HEK293T (cell line): Measurements from ENCODE around the gene IRAK2.

ENCODE experiments used
- CTCF ChIA-PET: fragments of 350-600 bp; formaldehyde crosslinking; extraction: SDS; loops from one replicate; lab custom pipeline; 2021; ENCODE audit warnings: antibody characterized with exemption, inconsistent platforms; lab: Yijun Ruan, JAX
- POLR2A ChIA-PET: fragments of 350-600 bp; formaldehyde crosslinking; extraction: SDS; loops from one replicate; lab custom pipeline; 2020; ENCODE audit warnings: antibody characterized with exemption, inconsistent platforms; lab: Yijun Ruan, JAX
- DNase-seq: peaks from one replicate; pipeline ENCODE4 v3.0.0; 2012; ENCODE audit warnings: mixed read lengths; ENCODE audit errors: extremely low spot score
- ARNT ChIP-seq: fragments of 450-650 bp; IDR thresholded peaks from 2 replicates; pipeline ENCODE4 v1.6.1; 2017; ENCODE audit warnings: mild to moderate bottlenecking
- BHLHE40 ChIP-seq: fragments of 450-650 bp; IDR thresholded peaks from 2 replicates; pipeline ENCODE4 v1.6.1; 2016; ENCODE audit warnings: mild to moderate bottlenecking, moderate library complexity, borderline replicate concordance
- CTBP1 ChIP-seq: fragments of 450-650 bp; IDR thresholded peaks from 2 replicates; pipeline ENCODE4 v1.6.1; 2016; ENCODE audit warnings: borderline replicate concordance
- ELF4 ChIP-seq: fragments of 450-650 bp; IDR thresholded peaks from 2 replicates; pipeline ENCODE4 v1.6.1; 2017; ENCODE audit warnings: antibody characterized with exemption
- FOXA1 ChIP-seq: fragments of 450-650 bp; IDR thresholded peaks from 2 replicates; pipeline ENCODE4 v1.6.1; 2016; ENCODE audit warnings: mild to moderate bottlenecking
- FOXK2 ChIP-seq: fragments of 450-650 bp; IDR thresholded peaks from 2 replicates; pipeline ENCODE4 v1.6.1; 2016; ENCODE audit warnings: mild to moderate bottlenecking
- FOXM1 ChIP-seq: fragments of 450-650 bp; IDR thresholded peaks from 2 replicates; pipeline ENCODE4 v1.6.1; 2017; ENCODE audit warnings: mild to moderate bottlenecking, borderline replicate concordance
- HDGF ChIP-seq: fragments of 450-650 bp; IDR thresholded peaks from 2 replicates; pipeline ENCODE4 v1.6.1; 2017; ENCODE audit warnings: antibody characterized with exemption, borderline replicate concordance
- L3MBTL2 ChIP-seq: fragments of 450-650 bp; conservative IDR thresholded peaks from 2 replicates; pipeline ENCODE4 v1.6.1; 2016; ENCODE audit warnings: mild to moderate bottlenecking
- LEF1 ChIP-seq: fragments of 450-650 bp; IDR thresholded peaks from 2 replicates; pipeline ENCODE4 v1.6.1; 2017; ENCODE audit warnings: mild to moderate bottlenecking, borderline replicate concordance
- NFRKB ChIP-seq: fragments of 450-650 bp; IDR thresholded peaks from 2 replicates; pipeline ENCODE4 v1.6.1; 2016; ENCODE audit warnings: mild to moderate bottlenecking, moderate library complexity
- PKNOX1 ChIP-seq: fragments of 450-650 bp; IDR thresholded peaks from 2 replicates; pipeline ENCODE4 v1.6.1; 2016
- SP1 ChIP-seq: fragments of 450-650 bp; IDR thresholded peaks from 2 replicates; pipeline ENCODE4 v1.6.1; 2017
- SUZ12 ChIP-seq: fragments of 450-650 bp; IDR thresholded peaks from 2 replicates; pipeline ENCODE4 v1.6.1; 2016; ENCODE audit warnings: mild to moderate bottlenecking
- TARDBP ChIP-seq: fragments of 450-650 bp; IDR thresholded peaks from 2 replicates; pipeline ENCODE4 v1.6.1; 2016
- ZNF384 ChIP-seq: fragments of 450-650 bp; IDR thresholded peaks from 2 replicates; pipeline ENCODE4 v1.6.1; 2016

Gene IRAK2

GRCh38 chr3:10280571-10280970 lies 115.9 kb downstream of the IRAK2 start:
- CTCF ChIA-PET = no interaction called here
- POLR2A ChIA-PET = no interaction called here
- TF ChIP-seq PKNOX1 = no peak
- no peak for TF ChIP-seq FOXM1
- TF ChIP-seq TARDBP = no peak
- no peak for TF ChIP-seq LEF1
- TF ChIP-seq CTBP1 = no peak
- no peak for TF ChIP-seq BHLHE40
- DNase-seq = no peak

- no peak for TF ChIP-seq BHLHE40
- no peak for TF ChIP-seq FOXK2
- no peak for TF ChIP-seq ARNT
- no peak for TF ChIP-seq FOXA1
- no peak for TF ChIP-seq LEF1
- TF ChIP-seq NFRKB = no peak
- TF ChIP-seq ZNF384 = no peak
- no peak for TF ChIP-seq CTBP1
- no peak for TF ChIP-seq L3MBTL2
- TF ChIP-seq TARDBP = no peak
- no peak for TF ChIP-seq FOXM1
- no peak for TF ChIP-seq SUZ12
- no peak for TF ChIP-seq PKNOX1
- no peak for TF ChIP-seq ELF4
- TF ChIP-seq HDGF = no peak
- no peak for TF ChIP-seq SP1
- DNase-seq = no peak
- ChIA-PET CTCF (no interaction called here), POLR2A (no interaction called here)
These were observed 117.2 kb downstream of the IRAK2 start for GRCh38 chr3:10281951-10282350.

- ChIA-PET CTCF (no interaction called here), POLR2A (no interaction called here)
- TF ChIP-seq HDGF (no peak), PKNOX1 (no peak), FOXM1 (no peak), TARDBP (no peak), FOXA1 (no peak), LEF1 (no peak), BHLHE40 (no peak), SP1 (no peak), ARNT (no peak), ELF4 (no peak), NFRKB (no peak), L3MBTL2 (no peak), FOXK2 (no peak), SUZ12 (no peak), CTBP1 (no peak)
- DNase-seq = no peak
These were observed 118.9 kb downstream of the IRAK2 start for GRCh38 chr3:10283638-10284037.

DNA sequence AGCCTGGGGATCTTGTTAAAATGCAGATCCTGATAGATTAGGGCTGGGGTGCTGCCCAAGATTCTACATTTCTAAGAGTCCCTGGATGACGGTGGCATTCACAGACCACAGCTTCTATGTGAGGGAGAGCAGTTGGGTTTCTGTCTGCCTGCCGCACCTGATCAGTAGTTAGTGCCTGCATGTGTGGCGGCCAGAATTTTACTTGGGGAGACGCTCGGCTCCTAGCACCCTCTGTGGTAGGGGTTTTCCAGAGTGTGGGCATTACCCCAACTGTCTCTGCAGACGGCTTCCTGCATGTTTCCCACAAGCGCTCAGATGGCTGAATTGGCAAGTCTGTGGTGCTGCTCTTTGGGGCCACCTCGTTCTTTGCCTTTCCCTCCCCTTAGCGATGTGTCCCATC lies 119.8 kb downstream of the IRAK2 start:
- no peak for DNase-seq
- ChIA-PET CTCF (no interaction called here), POLR2A (no interaction called here)
- TF ChIP-seq SP1 (no peak), FOXM1 (no peak), ELF4 (no peak), ZNF384 (no peak), BHLHE40 (no peak), SUZ12 (no peak), CTBP1 (no peak), ARNT (no peak), NFRKB (no peak), FOXA1 (no peak), L3MBTL2 (no peak), LEF1 (no peak), FOXK2 (no peak), TARDBP (no peak), PKNOX1 (no peak), HDGF (no peak)

DNA sequence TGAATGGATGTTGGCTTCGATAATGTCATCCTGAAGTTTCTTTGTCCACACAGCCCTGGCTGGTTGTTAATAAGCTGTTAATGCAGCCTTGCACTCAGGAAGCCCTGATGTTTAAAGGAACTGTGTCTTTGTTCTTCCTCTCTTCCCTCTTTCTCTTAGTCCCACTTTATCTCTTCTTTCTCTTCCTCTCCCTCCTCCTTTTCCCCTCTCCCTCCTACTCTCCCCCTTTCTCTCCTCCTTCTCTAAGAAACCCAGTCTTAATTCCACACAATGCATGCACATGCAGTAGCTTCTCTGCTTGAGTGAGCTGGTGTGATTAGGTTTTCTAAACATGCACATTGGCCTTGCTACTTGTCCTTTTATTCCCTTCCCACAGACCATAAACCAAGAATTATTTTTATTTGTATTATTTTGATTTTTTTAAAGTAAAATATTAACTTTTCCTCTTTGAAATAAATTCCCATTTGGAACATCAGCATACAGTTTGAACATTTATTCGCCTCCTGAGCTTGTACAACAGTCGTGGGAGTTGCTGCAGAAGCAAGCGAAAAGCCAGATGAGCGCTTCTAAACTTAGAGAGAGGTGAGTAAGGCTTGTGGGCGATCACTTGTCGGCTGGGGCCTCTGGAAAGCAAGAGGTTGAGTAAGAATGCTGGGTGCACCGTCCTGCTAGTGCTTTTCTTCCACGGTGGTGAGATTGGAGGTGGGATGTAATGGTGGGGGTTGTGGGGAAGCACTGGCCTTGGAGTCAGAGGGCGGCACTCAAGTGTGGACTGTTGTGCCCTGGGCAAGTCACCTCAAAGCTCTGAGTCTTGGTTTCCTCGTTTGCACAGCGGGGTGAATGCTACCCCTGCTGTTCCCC lies 120.8 kb downstream of the IRAK2 start:
- ChIA-PET POLR2A (no interaction called here), CTCF (no interaction called here)
- no peak for DNase-seq
- TF ChIP-seq FOXM1 (no peak), FOXA1 (no peak), TARDBP (no peak), SUZ12 (no peak), LEF1 (no peak), ELF4 (no peak), BHLHE40 (no peak), CTBP1 (no peak), NFRKB (no peak), PKNOX1 (no peak)
